Spinal cord (tissue), 10 donors: Measurements from ENCODE around the gene CLDN6. TPM values are rescaled to one million over a fixed set of nuclear protein-coding genes. Genes with fewer than 3 reads are reported as not detected.
A peak's percentile ranks its signal among the peaks of the same experiment; 100 is the strongest.

ENCODE experiments used
- DNase-seq, 6 donors: peaks; one replicate each; pipeline versions ENCODE4 v3.0.0 to v3.0.0-alpha.2; 2013 to 2015; ENCODE audit warnings: low spot score in 6 of 6, low read depth in 4 of 6
- H3K27ac ChIP-seq: one replicate; pipeline ENCODE4 v1.5.1; 2013; ENCODE audit warnings: low read depth, low read length, control low read depth
- H3K27me3 ChIP-seq: one replicate; pipeline ENCODE4 v1.6.1; 2013; ENCODE audit warnings: low read length; ENCODE audit not compliant: control insufficient read depth, insufficient read depth
- H3K36me3 ChIP-seq: one replicate; pipeline ENCODE4 v1.6.1; 2013; ENCODE audit warnings: low read length; ENCODE audit not compliant: control insufficient read depth, insufficient read depth
- H3K4me1 ChIP-seq: one replicate; pipeline ENCODE4 v1.6.1; 2013; ENCODE audit warnings: low read length; ENCODE audit not compliant: control insufficient read depth, insufficient read depth
- H3K4me3 ChIP-seq: one replicate; pipeline ENCODE4 v1.5.1; 2013; ENCODE audit warnings: low read depth, low read length, control low read depth
- H3K9me3 ChIP-seq: one replicate; pipeline ENCODE4 v1.6.1; 2013; ENCODE audit warnings: low read length; ENCODE audit not compliant: control insufficient read depth, insufficient read depth
- WGBS: methylation state at CpG from one replicate; pipeline ENCODE4 v1.1.5; 2013; ENCODE audit warnings: missing lambda C conversion rate; ENCODE audit not compliant: insufficient coverage; 5-methylcytosine and 5-hydroxymethylcytosine counted together
- polyA plus RNA-seq, 2 donors: library from polyadenylated mRNA; unstranded; fragments of 120-200 nt; gene quantifications; one replicate each; pipeline ENCODE4 v1.2.1, GENCODE V29; 2013; ENCODE audit not compliant: insufficient read length in 2 of 2
- small RNA-seq: library from RNA; depleted of rRNA; stranded (forward); fragments of <200 nt; gene quantifications from one replicate; pipeline ENCODE3, GENCODE V24; 2014; ENCODE audit warnings: low replicate concordance
- total RNA-seq, 2 donors: library from RNA; depleted of rRNA in 1 of 2; stranded (reverse); fragments of 120-200 nt in 1 of 2; fragments of >200 nt in 1 of 2; gene quantifications; one replicate each; pipeline versions ENCODE4 v1.2.3 to v1.2.4, GENCODE V29; 2013 to 2014
- donor health status: healthy.

CLDN6 gene
- total and polyA plus RNA-seq, 4 donors = 0.28 to 1.0 (median 0.43) TPM; not detected in 1

DNA sequence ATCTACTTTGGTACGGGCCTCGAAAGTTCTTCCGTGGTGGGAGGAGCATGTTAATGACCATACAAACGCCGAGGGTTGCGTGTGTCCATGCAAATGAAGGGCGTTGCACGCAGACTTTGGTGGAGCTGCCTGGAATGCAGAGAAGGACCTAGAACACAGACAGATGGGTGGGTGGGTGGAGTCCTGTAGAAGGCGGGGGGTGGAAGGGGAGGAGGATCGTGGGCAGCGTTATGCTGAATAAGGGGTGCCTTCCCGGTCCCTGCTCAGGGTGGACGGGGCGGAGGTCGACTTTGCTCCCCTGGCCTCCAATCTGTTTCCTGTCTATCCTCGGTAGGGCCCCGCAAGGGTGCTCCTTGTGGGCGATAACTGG, 49.6 kb downstream of the CLDN6 start:
- Histone ChIP-seq H3K4me3 (peak overlapping the region; percentile 51), H3K36me3 (peaks cover 35% of the 10 kb centered on the region), H3K9me3 (no peaks in the 10 kb centered on the region), H3K27ac (no peak overlapping the region), H3K4me1 (peaks cover 77% of the 10 kb centered on the region), H3K27me3 (peaks cover 51% of the 10 kb centered on the region)
- 15% methylated on average over 18 of the region's 18 CpGs for WGBS
- DNase-seq = no peak

GRCh38 chr16:2967721-2968161, 50.2 kb downstream of the CLDN6 start:
- Histone ChIP-seq H3K36me3 (peaks cover 29% of the 10 kb centered on the region), H3K27ac (no peak overlapping the region), H3K9me3 (no peaks in the 10 kb centered on the region), H3K4me1 (peaks cover 76% of the 10 kb centered on the region), H3K27me3 (peaks cover 57% of the 10 kb centered on the region), H3K4me3 (no peak overlapping the region)
- WGBS = 46% methylated on average over 33 of the region's 33 CpGs
- DNase-seq = no peak

DNA sequence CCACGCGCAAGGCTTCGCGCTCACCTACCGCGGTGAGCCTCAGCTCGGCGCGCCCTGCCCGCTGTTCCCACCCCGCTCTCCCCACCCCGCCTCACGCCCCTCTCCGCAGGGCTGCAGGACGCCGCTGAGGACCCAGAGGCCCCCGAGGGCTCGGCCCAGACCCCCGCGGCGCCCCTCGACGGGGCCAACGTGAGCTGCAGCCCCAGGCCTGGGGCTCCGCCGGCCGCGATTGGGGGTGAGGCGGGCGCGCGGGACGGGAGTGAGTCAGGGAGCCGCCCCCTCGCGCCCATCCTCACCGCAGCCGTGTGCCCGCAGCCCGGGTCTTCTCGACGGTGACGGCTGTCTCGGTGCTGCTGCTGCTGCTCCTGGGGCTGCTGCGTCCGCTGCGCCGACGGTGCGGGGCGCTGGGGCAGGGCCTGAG, 50.8 kb downstream of the CLDN6 start:
- H3K27ac ChIP-seq = no peak overlapping the region
- H3K4me1 ChIP-seq = peaks cover 76% of the 10 kb centered on the region
- H3K4me3 ChIP-seq = no peak overlapping the region
- WGBS = 8% methylated on average over 49 of the region's 51 CpGs
- peaks cover 24% of the 10 kb centered on the region for H3K36me3 ChIP-seq
- DNase-seq = no peak
- H3K27me3 ChIP-seq = peaks cover 62% of the 10 kb centered on the region
- no peaks in the 10 kb centered on the region for H3K9me3 ChIP-seq

DNA sequence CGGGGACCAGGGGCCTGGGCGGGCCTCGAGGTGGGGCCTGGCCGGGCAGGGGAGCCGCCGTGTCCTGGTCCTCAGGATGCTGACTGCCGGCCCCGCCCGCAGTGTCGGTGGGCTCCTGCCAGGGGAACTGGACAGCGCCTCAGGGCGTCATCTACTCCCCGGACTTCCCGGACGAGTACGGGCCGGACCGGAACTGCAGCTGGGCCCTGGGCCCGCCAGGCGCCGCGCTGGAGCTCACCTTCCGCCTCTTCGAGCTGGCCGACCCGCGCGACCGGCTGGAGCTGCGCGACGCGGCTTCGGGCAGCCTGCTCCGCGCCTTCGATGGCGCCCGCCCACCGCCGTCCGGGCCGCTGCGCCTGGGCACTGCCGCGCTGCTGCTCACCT, 51.2 kb downstream of the CLDN6 start:
- peaks cover 73% of the 10 kb centered on the region for H3K4me1 ChIP-seq
- H3K9me3 ChIP-seq = no peaks in the 10 kb centered on the region
- no peak for DNase-seq
- H3K4me3 ChIP-seq = no peak overlapping the region
- WGBS = 3% methylated on average over 46 of the region's 46 CpGs
- no peak overlapping the region for H3K27ac ChIP-seq
- peaks cover 20% of the 10 kb centered on the region for H3K36me3 ChIP-seq
- H3K27me3 ChIP-seq = peaks cover 67% of the 10 kb centered on the region

- Histone ChIP-seq H3K4me3 (no peak overlapping the region), H3K4me1 (peaks cover 67% of the 10 kb centered on the region)
Observed at GRCh38 chr16:2966043-2966807, 51.8 kb downstream of the CLDN6 start.

More at GRCh38 chr16:2966043-2966807, 51.8 kb downstream of the CLDN6 start:
- H3K9me3 ChIP-seq = no peaks in the 10 kb centered on the region
- H3K27ac ChIP-seq = no peak overlapping the region
- DNase-seq = no peak
- peaks cover 71% of the 10 kb centered on the region for H3K27me3 ChIP-seq
- WGBS = 56% methylated on average over 28 of the region's 39 CpGs
- peaks cover 14% of the 10 kb centered on the region for H3K36me3 ChIP-seq

Small RNA genes within 50 kb of the gene (small RNA-seq; reads per million reads assigned to genes)
- not detected for gene LINC00514

Other genes starting within 250 kb of the CLDN6 start
- 100 to 1,000 TPM; 136 to 660 TPM for gene ELOB, start 240.9 kb downstream of the CLDN6 start, total RNA-seq
- gene ELOB, start 240.9 kb downstream of the CLDN6 start, polyA plus RNA-seq = 100 to 1,000 TPM; 480 to 554 TPM
- under 1 TPM in 1 of 2 donors, not detected in 1; 0.17 TPM for gene PRSS33, start 230.6 kb downstream of the CLDN6 start, total RNA-seq
- under 1 TPM; 0.21 to 0.24 TPM for gene PRSS33, start 230.6 kb downstream of the CLDN6 start, polyA plus RNA-seq
- gene PRSS41, start 219.7 kb downstream of the CLDN6 start, total RNA-seq = not detected
- gene PRSS41, start 219.7 kb downstream of the CLDN6 start, polyA plus RNA-seq = not detected
- under 1 TPM in 1 of 2 donors, not detected in 1; 0.28 TPM for gene PRSS21, start 200.9 kb downstream of the CLDN6 start, total RNA-seq
- gene PRSS21, start 200.9 kb downstream of the CLDN6 start, polyA plus RNA-seq = not detected
- gene ZG16B, start 187.9 kb downstream of the CLDN6 start, total RNA-seq = 1 to 10 TPM in 1 of 2 donors, under 1 TPM in 1; 0.59 to 2.4 TPM
- gene ZG16B, start 187.9 kb downstream of the CLDN6 start, polyA plus RNA-seq = under 1 TPM; 0.32 TPM
- not detected for gene PRSS22, start 160.0 kb downstream of the CLDN6 start, total RNA-seq
- under 1 TPM in 1 of 2 donors, not detected in 1; 0.17 TPM for gene PRSS22, start 160.0 kb downstream of the CLDN6 start, polyA plus RNA-seq
- gene FLYWCH2, start 135.0 kb downstream of the CLDN6 start, total RNA-seq = 10 to 100 TPM; 28.1 to 63.1 TPM
- 10 to 100 TPM; 59.7 to 61.8 TPM for gene FLYWCH2, start 135.0 kb downstream of the CLDN6 start, polyA plus RNA-seq
- gene FLYWCH1, start 106.3 kb downstream of the CLDN6 start, total RNA-seq = 10 to 100 TPM; 17.5 to 18.2 TPM
- 10 to 100 TPM; 55.9 TPM for gene FLYWCH1, start 106.3 kb downstream of the CLDN6 start, polyA plus RNA-seq
- gene KREMEN2, start 53.9 kb downstream of the CLDN6 start, total RNA-seq = under 1 TPM; 0.17 to 0.20 TPM
- 1 to 10 TPM; 1.4 to 1.6 TPM for gene KREMEN2, start 53.9 kb downstream of the CLDN6 start, polyA plus RNA-seq
- 10 to 100 TPM; 22.6 to 26.4 TPM for gene PAQR4, start 48.8 kb downstream of the CLDN6 start, total RNA-seq
- 10 to 100 TPM; 74.0 to 82.4 TPM for gene PAQR4, start 48.8 kb downstream of the CLDN6 start, polyA plus RNA-seq
- gene PKMYT1, start 37.7 kb downstream of the CLDN6 start, total RNA-seq = 1 to 10 TPM; 3.1 to 7.2 TPM
- gene PKMYT1, start 37.7 kb downstream of the CLDN6 start, polyA plus RNA-seq = 10 to 100 TPM; 20.0 to 32.6 TPM
- under 1 TPM; 0.06 to 0.20 TPM for gene CLDN9, start 5.3 kb downstream of the CLDN6 start, total RNA-seq
- under 1 TPM; 0.36 to 0.38 TPM for gene CLDN9, start 5.3 kb downstream of the CLDN6 start, polyA plus RNA-seq
- gene TNFRSF12A, start 2.2 kb upstream of the CLDN6 start, total RNA-seq = 1 to 10 TPM; 5.8 to 9.9 TPM
- gene TNFRSF12A, start 2.2 kb upstream of the CLDN6 start, polyA plus RNA-seq = 1 to 10 TPM; 4.5 to 6.7 TPM
- 10 to 100 TPM; 20.4 to 66.2 TPM for gene HCFC1R1, start 5.8 kb upstream of the CLDN6 start, total RNA-seq
- gene HCFC1R1, start 5.8 kb upstream of the CLDN6 start, polyA plus RNA-seq = 100 to 1,000 TPM; 155 to 161 TPM
- 10 to 100 TPM in 1 of 2 donors, 1 to 10 TPM in 1; 7.2 to 12.5 TPM for gene THOC6, start 5.9 kb upstream of the CLDN6 start, total RNA-seq
- 10 to 100 TPM; 16.8 to 18.7 TPM for gene THOC6, start 5.9 kb upstream of the CLDN6 start, polyA plus RNA-seq
- under 1 TPM; 0.06 to 0.10 TPM for gene BICDL2, start 18.8 kb upstream of the CLDN6 start, total RNA-seq
- under 1 TPM; 0.38 to 0.39 TPM for gene BICDL2, start 18.8 kb upstream of the CLDN6 start, polyA plus RNA-seq
- 1 to 10 TPM; 1.2 to 1.4 TPM for gene MMP25, start 28.4 kb upstream of the CLDN6 start, total RNA-seq
- gene MMP25, start 28.4 kb upstream of the CLDN6 start, polyA plus RNA-seq = 10 to 100 TPM in 1 of 2 donors, 1 to 10 TPM in 1; 7.2 to 10.5 TPM
- 10 to 100 TPM in 1 of 2 donors, 1 to 10 TPM in 1; 9.0 to 11.6 TPM for gene IL32, start 47.5 kb upstream of the CLDN6 start, total RNA-seq
- gene IL32, start 47.5 kb upstream of the CLDN6 start, polyA plus RNA-seq = 10 to 100 TPM; 13.4 to 20.2 TPM
- not detected for gene ZSCAN10, start 81.1 kb upstream of the CLDN6 start, total RNA-seq
- gene ZSCAN10, start 81.1 kb upstream of the CLDN6 start, polyA plus RNA-seq = not detected
- gene ZNF205, start 94.4 kb upstream of the CLDN6 start, total RNA-seq = 10 to 100 TPM in 1 of 2 donors, 1 to 10 TPM in 1; 9.2 to 19.3 TPM
- 10 to 100 TPM; 24.3 to 26.4 TPM for gene ZNF205, start 94.4 kb upstream of the CLDN6 start, polyA plus RNA-seq
- 1 to 10 TPM; 4.2 to 5.7 TPM for gene ZNF213, start 116.8 kb upstream of the CLDN6 start, total RNA-seq
- gene ZNF213, start 116.8 kb upstream of the CLDN6 start, polyA plus RNA-seq = 10 to 100 TPM; 28.9 to 30.2 TPM
- under 1 TPM in 1 of 2 donors, not detected in 1; 0.20 TPM for gene OR1F1, start 170.0 kb upstream of the CLDN6 start, total RNA-seq
- 1 to 10 TPM; 1.8 to 2.4 TPM for gene OR1F1, start 170.0 kb upstream of the CLDN6 start, polyA plus RNA-seq
- 10 to 100 TPM in 1 of 2 donors, 1 to 10 TPM in 1; 9.8 to 14.9 TPM for gene ZNF200, start 217.0 kb upstream of the CLDN6 start, total RNA-seq
- 10 to 100 TPM in 1 of 2 donors, 1 to 10 TPM in 1; 9.8 to 11.1 TPM for gene ZNF200, start 217.0 kb upstream of the CLDN6 start, polyA plus RNA-seq
- gene MEFV, start 238.4 kb upstream of the CLDN6 start, total RNA-seq = 1 to 10 TPM in 1 of 2 donors, under 1 TPM in 1; 0.33 to 1.8 TPM
- gene MEFV, start 238.4 kb upstream of the CLDN6 start, polyA plus RNA-seq = under 1 TPM; 0.29 to 0.36 TPM